K562 (cell line): ENCODE measurements around the gene CHSY1. TPM values are rescaled to one million over a fixed set of nuclear protein-coding genes. Genes with fewer than 3 reads are reported as not detected.

Source experiments
- ADNP ChIP-seq: fragments of 200-800 bp; sonication (Bioruptor generic); IDR thresholded peaks from 2 replicates; pipeline ENCODE4 v1.6.1; 2016; ENCODE audit warnings: missing genetic modification characterization, missing compliant biosample characterization
- ARID3B ChIP-seq: fragments of 250-450 bp; sonication (Bioruptor Pico); IDR thresholded peaks from 2 replicates; pipeline ENCODE4 v1.4.0; 2020; ENCODE audit warnings: borderline replicate concordance
- HDAC6 ChIP-seq: IDR thresholded peaks from 2 replicates; pipeline ENCODE4 v1.6.1; 2012; ENCODE audit warnings: low read depth, mild to moderate bottlenecking, control low read depth, inconsistent platforms, low read length, moderate library complexity
- MCM3 ChIP-seq: fragments of 450-650 bp; IDR thresholded peaks from 2 replicates; pipeline ENCODE4 v1.6.1; 2016
- PCBP2 ChIP-seq: fragments of 200-400 bp; formaldehyde crosslinking; IDR thresholded peaks from 2 replicates; pipeline ENCODE4 v1.6.1; 2018; ENCODE audit warnings: low read length, low read depth, mild to moderate bottlenecking, moderate library complexity; ENCODE audit not compliant: poor library complexity, severe bottlenecking
- RBM14 ChIP-seq: fragments of 200-400 bp; formaldehyde crosslinking; IDR thresholded peaks from 2 replicates; pipeline ENCODE4 v1.6.1; 2018; ENCODE audit warnings: low read depth, mild to moderate bottlenecking, low read length, moderate library complexity, borderline replicate concordance; ENCODE audit not compliant: insufficient read depth
- SP1 ChIP-seq: sonication (generic); formaldehyde crosslinking; IDR thresholded peaks from 2 replicates; pipeline ENCODE4 v1.8.1; 2022; ENCODE audit warnings: mild to moderate bottlenecking, missing genetic modification reagents
- SPI1 ChIP-seq: IDR thresholded peaks from 2 replicates; pipeline ENCODE4 v1.6.1; 2011; ENCODE audit warnings: low read depth, low read length, control low read depth, borderline replicate concordance
- SRSF3 ChIP-seq: fragments of 200-400 bp; formaldehyde crosslinking; IDR thresholded peaks from 2 replicates; pipeline ENCODE4 v1.6.1; 2016; ENCODE audit warnings: mild to moderate bottlenecking, low read length, moderate library complexity; ENCODE audit not compliant: insufficient read depth
- TBP ChIP-seq: optimal IDR thresholded peaks from 2 replicates; pipeline ENCODE3; 2011; ENCODE audit warnings: low read depth, low read length, improper control_type of control experiment
- VEZF1 ChIP-seq: fragments of 200-800 bp; sonication (Bioruptor generic); IDR thresholded peaks from 2 replicates; pipeline ENCODE4 v1.6.1; 2017; ENCODE audit warnings: missing genetic modification characterization, missing compliant biosample characterization
- ZNF507 ChIP-seq: conservative IDR thresholded peaks from 2 replicates; pipeline ENCODE4 v1.6.1; 2017; ENCODE audit warnings: missing genetic modification characterization, missing compliant biosample characterization
- ZZZ3 ChIP-seq: fragments of 450-650 bp; IDR thresholded peaks from 2 replicates; pipeline ENCODE4 v1.6.1; 2016; ENCODE audit warnings: antibody characterized with exemption, mild to moderate bottlenecking, moderate library complexity
- polyA plus RNA-seq, 8 experiments: library from polyadenylated mRNA; depleted of rRNA in 4 of 8; stranded (reverse) in 5 of 8; unstranded in 3 of 8; fragments of >200 nt; fragmentation: Nextera tagmentation in 2 of 8; fragmentation: Illumina TruSeq in 1 of 8; extraction: Ambion mirVana in 2 of 8; extraction: Trizol in 1 of 8; gene quantifications; 2 replicates each; pipeline versions ENCODE4 v1.2.1 to v1.2.3, GENCODE V29; 2011 to 2014; ENCODE audit warnings: inconsistent platforms in 1 of 8, missing spikeins in 1 of 8
- total RNA-seq, 7 experiments: library from RNA; depleted of rRNA in 6 of 7; stranded (reverse); fragments of >200 nt in 6 of 7; fragmentation: Illumina TruSeq in 2 of 7; extraction: Trizol in 2 of 7; gene quantifications; 2 replicates each; pipeline versions ENCODE4 v1.2.1 to v1.2.3, GENCODE V29; 2011 to 2021; ENCODE audit warnings: low replicate concordance in 1 of 7
- TF ChIP-seq, protein P1 (sequence below): sonication (generic); formaldehyde crosslinking; IDR thresholded peaks from 2 replicates; pipeline ENCODE4 v1.8.0; 2022; ENCODE audit warnings: mild to moderate bottlenecking, missing genetic modification reagents, borderline replicate concordance
- TF ChIP-seq, protein P2 (sequence below): fragments of 250-450 bp; sonication (Bioruptor Pico); IDR thresholded peaks from 2 replicates; pipeline ENCODE4 v1.5.0; 2021; ENCODE audit warnings: mild to moderate bottlenecking, borderline replicate concordance
- TF ChIP-seq, protein P3 (sequence below): fragments of 200-400 bp; formaldehyde crosslinking; IDR thresholded peaks from 2 replicates; pipeline ENCODE4 v1.6.1; 2017; ENCODE audit warnings: mild to moderate bottlenecking, low read depth, low read length, moderate library complexity

CHSY1 gene
- total and polyA plus RNA-seq, 9 of the 15 experiments (the other 6 are each of a cell fraction or from before 2014, with no cell fraction given), result 7.0 to 16.4 (median 13.4) TPM

DNA sequence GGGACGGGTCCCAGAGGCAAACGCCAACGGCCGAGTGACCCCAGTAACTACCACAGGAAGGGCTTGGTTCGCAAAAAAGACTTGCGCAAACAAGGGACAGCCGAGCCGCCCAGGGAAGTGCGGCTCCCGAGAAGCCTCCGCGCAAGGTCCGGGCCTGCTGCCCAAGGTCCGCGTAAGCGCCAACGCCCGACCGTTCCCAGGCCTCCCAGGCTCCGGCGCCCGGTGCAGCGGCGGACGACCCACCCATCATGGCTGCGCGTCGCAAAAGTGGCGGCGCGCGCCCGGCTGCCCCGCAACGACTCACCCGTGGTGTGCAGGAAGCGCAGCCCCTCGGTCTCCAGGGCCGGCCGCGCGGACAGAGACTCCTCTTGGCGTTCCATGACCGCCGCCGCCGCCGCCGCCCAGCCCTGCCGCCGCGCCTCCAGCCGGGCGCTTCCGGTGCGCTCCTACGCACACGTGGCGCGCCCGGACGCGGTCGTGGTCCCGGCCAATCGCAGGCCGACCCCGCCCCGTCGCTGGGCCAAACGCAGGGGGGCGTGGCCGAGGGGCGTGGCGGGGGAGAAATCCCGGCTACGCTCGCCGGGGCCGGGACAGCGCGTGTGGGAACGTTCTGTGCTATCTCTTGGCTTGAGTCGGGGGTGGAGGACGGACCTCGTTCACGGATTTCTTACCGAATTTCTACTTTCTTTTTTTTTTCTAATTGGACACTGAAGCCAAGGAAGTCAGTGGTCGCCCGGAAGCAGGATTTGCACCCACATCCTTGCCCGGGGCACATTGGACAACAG is 25.4 kb upstream of the CHSY1 start, which contains the start of gene SELENOS (continued):
- TF ChIP-seq ZNF507 (tag) (no peak), RBM14 (no peak), ARID3B (CRISPR knock-in tag) (no peak), HDAC6 (no peak), ZZZ3 (no peak), SPI1 (no peak), TBP (no peak), MCM3 (no peak), SRSF3 (no peak), ADNP (tag) (no peak), PCBP2 (no peak), VEZF1 (CRISPR knock-in tag) (peak; percentile 54; the same call in 1 of the 2 replicates), SP1 (CRISPR knock-in tag) (peak; percentile 52)
- TF ChIP-seq, protein P1, sequence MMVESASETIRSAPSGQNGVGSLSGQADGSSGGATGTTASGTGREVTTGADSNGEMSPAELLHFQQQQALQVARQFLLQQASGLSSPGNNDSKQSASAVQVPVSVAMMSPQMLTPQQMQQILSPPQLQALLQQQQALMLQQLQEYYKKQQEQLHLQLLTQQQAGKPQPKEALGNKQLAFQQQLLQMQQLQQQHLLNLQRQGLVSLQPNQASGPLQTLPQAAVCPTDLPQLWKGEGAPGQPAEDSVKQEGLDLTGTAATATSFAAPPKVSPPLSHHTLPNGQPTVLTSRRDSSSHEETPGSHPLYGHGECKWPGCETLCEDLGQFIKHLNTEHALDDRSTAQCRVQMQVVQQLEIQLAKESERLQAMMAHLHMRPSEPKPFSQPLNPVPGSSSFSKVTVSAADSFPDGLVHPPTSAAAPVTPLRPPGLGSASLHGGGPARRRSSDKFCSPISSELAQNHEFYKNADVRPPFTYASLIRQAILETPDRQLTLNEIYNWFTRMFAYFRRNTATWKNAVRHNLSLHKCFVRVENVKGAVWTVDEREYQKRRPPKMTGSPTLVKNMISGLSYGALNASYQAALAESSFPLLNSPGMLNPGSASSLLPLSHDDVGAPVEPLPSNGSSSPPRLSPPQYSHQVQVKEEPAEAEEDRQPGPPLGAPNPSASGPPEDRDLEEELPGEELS (CRISPR knock-in tag), result no peak
- TF ChIP-seq, protein P2, sequence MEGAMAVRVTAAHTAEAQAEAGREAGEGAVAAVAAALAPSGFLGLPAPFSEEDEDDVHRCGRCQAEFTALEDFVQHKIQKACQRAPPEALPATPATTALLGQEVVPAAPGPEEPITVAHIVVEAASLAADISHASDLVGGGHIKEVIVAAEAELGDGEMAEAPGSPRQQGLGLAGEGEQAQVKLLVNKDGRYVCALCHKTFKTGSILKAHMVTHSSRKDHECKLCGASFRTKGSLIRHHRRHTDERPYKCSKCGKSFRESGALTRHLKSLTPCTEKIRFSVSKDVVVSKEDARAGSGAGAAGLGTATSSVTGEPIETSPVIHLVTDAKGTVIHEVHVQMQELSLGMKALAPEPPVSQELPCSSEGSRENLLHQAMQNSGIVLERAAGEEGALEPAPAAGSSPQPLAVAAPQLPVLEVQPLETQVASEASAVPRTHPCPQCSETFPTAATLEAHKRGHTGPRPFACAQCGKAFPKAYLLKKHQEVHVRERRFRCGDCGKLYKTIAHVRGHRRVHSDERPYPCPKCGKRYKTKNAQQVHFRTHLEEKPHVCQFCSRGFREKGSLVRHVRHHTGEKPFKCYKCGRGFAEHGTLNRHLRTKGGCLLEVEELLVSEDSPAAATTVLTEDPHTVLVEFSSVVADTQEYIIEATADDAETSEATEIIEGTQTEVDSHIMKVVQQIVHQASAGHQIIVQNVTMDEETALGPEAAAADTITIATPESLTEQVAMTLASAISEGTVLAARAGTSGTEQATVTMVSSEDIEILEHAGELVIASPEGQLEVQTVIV (CRISPR knock-in tag), result no peak
- TF ChIP-seq, protein P3, sequence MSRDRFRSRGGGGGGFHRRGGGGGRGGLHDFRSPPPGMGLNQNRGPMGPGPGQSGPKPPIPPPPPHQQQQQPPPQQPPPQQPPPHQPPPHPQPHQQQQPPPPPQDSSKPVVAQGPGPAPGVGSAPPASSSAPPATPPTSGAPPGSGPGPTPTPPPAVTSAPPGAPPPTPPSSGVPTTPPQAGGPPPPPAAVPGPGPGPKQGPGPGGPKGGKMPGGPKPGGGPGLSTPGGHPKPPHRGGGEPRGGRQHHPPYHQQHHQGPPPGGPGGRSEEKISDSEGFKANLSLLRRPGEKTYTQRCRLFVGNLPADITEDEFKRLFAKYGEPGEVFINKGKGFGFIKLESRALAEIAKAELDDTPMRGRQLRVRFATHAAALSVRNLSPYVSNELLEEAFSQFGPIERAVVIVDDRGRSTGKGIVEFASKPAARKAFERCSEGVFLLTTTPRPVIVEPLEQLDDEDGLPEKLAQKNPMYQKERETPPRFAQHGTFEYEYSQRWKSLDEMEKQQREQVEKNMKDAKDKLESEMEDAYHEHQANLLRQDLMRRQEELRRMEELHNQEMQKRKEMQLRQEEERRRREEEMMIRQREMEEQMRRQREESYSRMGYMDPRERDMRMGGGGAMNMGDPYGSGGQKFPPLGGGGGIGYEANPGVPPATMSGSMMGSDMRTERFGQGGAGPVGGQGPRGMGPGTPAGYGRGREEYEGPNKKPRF, result no peak
